Measurements from ENCODE around the gene KDSR. TPM values are rescaled to one million over a fixed set of nuclear protein-coding genes. Genes with fewer than 3 reads are reported as not detected.

The KDSR gene
- total and polyA plus RNA-seq, 4 donors: 11.3 to 37.2 (median 31.4) TPM

GRCh38 chr18:63301434-63301833, 65.6 kb downstream of the KDSR start:
- no peak for DNase-seq (ENCODE audit: low spot score)
- H3K4me3 ChIP-seq (ENCODE audit: low read depth in 1 of 3, low read length in 3 of 3): no peak overlapping the region
- H3K9ac ChIP-seq (ENCODE audit: low read depth in 1 of 2, low read length in 2 of 2): no peak overlapping the region
- no peaks in the 10 kb centered on the region for H3K27me3 ChIP-seq (ENCODE audit: control insufficient read depth in 4 of 4, insufficient read depth in 4 of 4, low read length in 3 of 4)
- no peaks in the 10 kb centered on the region for H3K9me3 ChIP-seq (ENCODE audit: control insufficient read depth in 4 of 4, low read length in 3 of 4)
- TF ChIP-seq HNF4A (conservative IDR thresholded peaks at IDR 0.05): no peak
- TF ChIP-seq TAF1 (conservative IDR thresholded peaks at IDR 0.05): no peak
- no peak for TF ChIP-seq EGR1 (IDR thresholded peaks at IDR 0.05; ENCODE audit: low read depth in 2 of 2)
- TF ChIP-seq, protein P1, sequence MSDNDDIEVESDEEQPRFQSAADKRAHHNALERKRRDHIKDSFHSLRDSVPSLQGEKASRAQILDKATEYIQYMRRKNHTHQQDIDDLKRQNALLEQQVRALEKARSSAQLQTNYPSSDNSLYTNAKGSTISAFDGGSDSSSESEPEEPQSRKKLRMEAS (IDR thresholded peaks at IDR 0.05): no peak
- no peak for TF ChIP-seq RXRA (IDR thresholded peaks at IDR 0.05)
- TF ChIP-seq RAD21 (IDR thresholded peaks at IDR 0.05): no peak
- no peak for TF ChIP-seq NR2F2 (IDR thresholded peaks at IDR 0.05)
- TF ChIP-seq CTCF (IDR thresholded peaks at IDR 0.05; ENCODE audit: low read depth, low read length, missing input control): no peak
- TF ChIP-seq HNF4G (IDR thresholded peaks at IDR 0.05): no peak
- TF ChIP-seq YY1 (IDR thresholded peaks at IDR 0.05): no peak
- no peak for TF ChIP-seq FOXA1 (IDR thresholded peaks at IDR 0.05)
- TF ChIP-seq, protein P2, sequence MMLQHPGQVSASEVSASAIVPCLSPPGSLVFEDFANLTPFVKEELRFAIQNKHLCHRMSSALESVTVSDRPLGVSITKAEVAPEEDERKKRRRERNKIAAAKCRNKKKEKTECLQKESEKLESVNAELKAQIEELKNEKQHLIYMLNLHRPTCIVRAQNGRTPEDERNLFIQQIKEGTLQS (IDR thresholded peaks at IDR 0.05): no peak
- no peak for TF ChIP-seq GABPA (IDR thresholded peaks at IDR 0.05 in 1 of 2, conservative IDR thresholded peaks at IDR 0.05 in 1 of 2)
- TF ChIP-seq JUND (IDR thresholded peaks at IDR 0.05): no peak
- no peak for TF ChIP-seq SP1 (IDR thresholded peaks at IDR 0.05)
- no peak for TF ChIP-seq REST (IDR thresholded peaks at IDR 0.05)
- H3K4me1 ChIP-seq (ENCODE audit: control insufficient read depth in 4 of 4, insufficient read depth in 4 of 4, low read length in 3 of 4): peaks cover 0 to 4% (median 0%) of the 10 kb centered on the region in 4 donors
- no peaks in the 10 kb centered on the region for H3K36me3 ChIP-seq (ENCODE audit: control insufficient read depth in 4 of 4, insufficient read depth in 3 of 4, low read depth in 1 of 4, low read length in 3 of 4)
- no peak overlapping the region for H3K27ac ChIP-seq (ENCODE audit: low read depth in 1 of 2, low read length in 2 of 2)
- 76% methylated on average over 9 of the region's 9 CpGs for WGBS

DNA sequence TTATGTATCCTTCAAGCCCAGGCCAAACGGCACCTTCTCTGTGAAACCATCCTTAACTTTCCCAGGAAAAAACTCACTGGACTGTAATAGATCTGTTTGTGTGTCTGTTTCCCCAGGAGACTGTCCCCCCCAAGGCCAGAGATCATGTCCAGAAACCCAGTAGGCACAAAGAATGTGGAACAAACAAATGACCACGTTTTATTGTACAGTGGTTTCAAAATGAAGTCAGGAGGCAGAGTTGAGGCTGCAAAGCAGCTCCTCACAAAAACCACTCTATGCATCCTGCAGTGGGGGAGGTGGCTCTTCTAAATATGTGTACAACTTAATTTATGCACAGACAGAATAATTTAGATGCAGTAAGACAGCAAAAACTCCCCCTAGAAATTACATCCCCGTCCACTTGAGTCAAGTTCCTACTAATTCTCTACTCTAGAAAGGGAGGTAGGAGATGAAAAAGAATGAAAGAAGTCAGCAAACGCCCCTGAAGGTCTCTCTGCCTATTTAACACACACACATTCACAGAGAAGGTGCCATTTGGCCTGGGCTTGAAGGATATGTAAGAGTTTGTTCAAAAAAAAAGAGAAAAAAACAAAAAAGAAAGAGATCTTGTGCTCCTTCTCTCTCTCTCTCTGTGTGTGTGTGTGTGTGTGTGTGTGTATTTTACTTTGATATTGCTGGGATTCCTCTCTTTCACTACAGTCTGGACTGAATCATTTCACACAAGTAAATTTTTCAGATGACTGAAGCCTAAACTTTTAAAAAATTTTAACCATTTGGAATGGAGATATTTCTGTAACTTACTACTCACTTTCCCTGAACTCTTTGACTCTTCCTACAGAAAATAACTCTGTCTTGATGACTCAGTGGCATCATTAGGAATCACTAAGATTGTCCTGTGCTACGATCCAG, 66.9 kb downstream of the KDSR start:
- WGBS: 75% methylated on average over 5 of the region's 5 CpGs
- H3K4me3 ChIP-seq (ENCODE audit: low read depth in 1 of 3, low read length in 3 of 3): no peak overlapping the region
- no peaks in the 10 kb centered on the region for H3K9me3 ChIP-seq (ENCODE audit: control insufficient read depth in 4 of 4, low read length in 3 of 4)
- H3K36me3 ChIP-seq (ENCODE audit: control insufficient read depth in 4 of 4, insufficient read depth in 3 of 4, low read depth in 1 of 4, low read length in 3 of 4): no peaks in the 10 kb centered on the region
- no peak overlapping the region for H3K9ac ChIP-seq (ENCODE audit: low read depth in 1 of 2, low read length in 2 of 2)
- H3K27me3 ChIP-seq (ENCODE audit: control insufficient read depth in 4 of 4, insufficient read depth in 4 of 4, low read length in 3 of 4): no peaks in the 10 kb centered on the region
- peaks cover 0 to 4% (median 0%) of the 10 kb centered on the region in 4 donors for H3K4me1 ChIP-seq (ENCODE audit: control insufficient read depth in 4 of 4, insufficient read depth in 4 of 4, low read length in 3 of 4)
- H3K27ac ChIP-seq (ENCODE audit: low read depth in 1 of 2, low read length in 2 of 2): no peak overlapping the region
- DNase-seq (ENCODE audit: low spot score): no peak
- TF ChIP-seq FOXA2 (IDR thresholded peaks at IDR 0.05) (no peak), CTCF (IDR thresholded peaks at IDR 0.05; ENCODE audit: low read depth, low read length, missing input control) (no peak), RAD21 (IDR thresholded peaks at IDR 0.05) (no peak), JUND (IDR thresholded peaks at IDR 0.05) (no peak), FOXA1 (IDR thresholded peaks at IDR 0.05) (no peak), GABPA (IDR thresholded peaks at IDR 0.05 in 1 of 2, conservative IDR thresholded peaks at IDR 0.05 in 1 of 2) (no peak), RXRA (IDR thresholded peaks at IDR 0.05) (no peak)
- TF ChIP-seq, protein P1 (IDR thresholded peaks at IDR 0.05): no peak
- TF ChIP-seq, protein P2 (IDR thresholded peaks at IDR 0.05): no peak
- TF ChIP-seq, protein P3, sequence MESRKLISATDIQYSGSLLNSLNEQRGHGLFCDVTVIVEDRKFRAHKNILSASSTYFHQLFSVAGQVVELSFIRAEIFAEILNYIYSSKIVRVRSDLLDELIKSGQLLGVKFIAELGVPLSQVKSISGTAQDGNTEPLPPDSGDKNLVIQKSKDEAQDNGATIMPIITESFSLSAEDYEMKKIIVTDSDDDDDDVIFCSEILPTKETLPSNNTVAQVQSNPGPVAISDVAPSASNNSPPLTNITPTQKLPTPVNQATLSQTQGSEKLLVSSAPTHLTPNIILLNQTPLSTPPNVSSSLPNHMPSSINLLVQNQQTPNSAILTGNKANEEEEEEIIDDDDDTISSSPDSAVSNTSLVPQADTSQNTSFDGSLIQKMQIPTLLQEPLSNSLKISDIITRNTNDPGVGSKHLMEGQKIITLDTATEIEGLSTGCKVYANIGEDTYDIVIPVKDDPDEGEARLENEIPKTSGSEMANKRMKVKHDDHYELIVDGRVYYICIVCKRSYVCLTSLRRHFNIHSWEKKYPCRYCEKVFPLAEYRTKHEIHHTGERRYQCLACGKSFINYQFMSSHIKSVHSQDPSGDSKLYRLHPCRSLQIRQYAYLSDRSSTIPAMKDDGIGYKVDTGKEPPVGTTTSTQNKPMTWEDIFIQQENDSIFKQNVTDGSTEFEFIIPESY (IDR thresholded peaks at IDR 0.05): no peak

Measured in liver (tissue), 9 donors.